Caki2 (cell line): ENCODE results near the gene PTPN5. TPM values are rescaled to one million over a fixed set of nuclear protein-coding genes. Genes with fewer than 3 reads are reported as not detected.

Source experiments
- DNase-seq: peaks from one replicate; pipeline ENCODE4 v3.0.0-alpha.2; 2015; ENCODE audit warnings: low read depth
- in situ Hi-C: cut with HindIII; loops from 2 replicates; pipeline ENCODE4 v1.10.0; 2016; ENCODE audit warnings: low sequenced_read_pairs, low pct_unique_long_range_greater_than_20kb, mixed read lengths
- total RNA-seq: library from RNA; depleted of rRNA; stranded (reverse); fragments of >200 nt; shearing (Covaris generic); gene quantifications from 2 replicates; pipeline ENCODE4 v1.2.3, GENCODE V29; 2014; ENCODE audit warnings: low replicate concordance

Gene PTPN5
- total RNA-seq, 1 experiment from 2014 or later: 0.10 TPM

DNA sequence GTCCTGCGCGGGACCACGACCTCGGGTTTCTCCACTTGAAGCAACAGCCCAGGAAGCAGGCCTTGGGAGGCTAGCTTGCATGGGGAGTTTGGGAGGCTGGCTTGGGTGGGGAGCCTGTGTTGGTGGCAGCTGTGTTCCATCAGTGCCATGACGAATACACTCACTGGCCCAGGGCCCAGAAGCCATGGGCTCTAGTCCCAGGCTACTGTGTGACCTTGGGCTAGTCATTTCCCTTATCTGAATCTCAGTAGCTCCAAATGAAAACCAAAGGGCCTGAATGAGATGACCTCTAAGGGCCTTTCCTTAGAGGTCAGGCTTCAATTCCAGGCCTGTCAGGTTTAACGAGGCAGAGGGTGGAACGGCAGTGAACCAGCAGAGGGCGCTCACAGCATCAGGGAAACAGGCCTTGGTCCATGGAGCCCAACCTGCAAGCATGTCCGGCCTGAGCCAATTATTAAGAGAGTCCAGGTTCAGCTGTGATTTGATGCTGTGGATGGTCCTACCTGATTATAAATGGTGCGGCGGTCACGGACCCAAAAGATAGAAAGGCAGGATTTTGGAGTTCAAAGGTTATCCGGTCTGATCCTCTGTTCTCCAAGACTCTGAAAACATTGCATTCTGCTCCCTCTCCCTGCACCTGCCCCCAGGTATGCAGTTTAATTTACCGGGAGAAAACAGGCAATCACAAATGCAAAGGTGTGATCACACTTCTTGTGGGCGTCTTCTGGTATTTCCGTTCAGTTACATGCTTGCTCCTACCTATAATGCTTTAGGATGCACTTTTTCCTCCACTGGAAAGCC lies 15.9 kb downstream of the PTPN5 start:
- in situ Hi-C loops: no loop called here
- DNase-seq: no peak

DNA sequence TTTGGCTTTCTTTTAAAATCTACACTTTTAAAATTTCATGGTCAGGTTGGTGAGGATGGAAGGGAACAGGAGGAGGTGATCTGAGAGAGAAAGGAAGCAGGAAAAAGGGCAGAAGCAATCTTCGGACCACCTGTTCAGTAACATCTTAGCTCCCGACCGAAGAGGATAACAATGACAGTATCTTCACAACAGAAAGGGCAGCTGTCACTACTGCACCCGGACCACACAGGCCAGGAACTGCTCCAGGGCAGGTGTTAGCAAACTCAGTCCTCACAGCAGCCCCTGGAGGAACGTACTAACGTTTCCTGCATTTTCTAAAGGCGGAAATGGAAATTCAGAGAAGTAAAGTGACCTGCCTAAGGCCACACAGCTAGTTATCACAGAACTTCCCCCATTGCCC lies 16.8 kb downstream of the PTPN5 start:
- no peak for DNase-seq
- in situ Hi-C loops: no loop called here

DNA sequence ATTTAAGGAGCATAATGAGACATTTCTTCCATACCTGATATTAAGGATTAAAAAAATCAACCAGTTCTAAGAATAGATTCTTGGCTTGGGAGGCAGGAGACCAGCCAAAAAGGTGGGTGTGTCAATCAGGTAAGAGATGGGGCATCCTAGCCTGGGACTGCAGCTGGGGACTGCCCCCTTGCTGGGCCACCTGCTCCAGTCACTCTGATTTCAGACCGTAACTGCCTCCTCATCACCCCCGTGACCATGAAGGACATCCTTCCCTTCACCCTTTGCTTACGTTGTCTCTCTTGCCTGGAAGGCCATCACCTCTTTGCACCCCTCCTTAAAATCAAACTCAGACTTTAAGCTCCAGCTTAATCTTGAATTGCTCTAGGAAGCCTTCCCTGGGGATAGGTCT lies 17.9 kb downstream of the PTPN5 start:
- no peak for DNase-seq
- in situ Hi-C loops: no loop called here

DNA sequence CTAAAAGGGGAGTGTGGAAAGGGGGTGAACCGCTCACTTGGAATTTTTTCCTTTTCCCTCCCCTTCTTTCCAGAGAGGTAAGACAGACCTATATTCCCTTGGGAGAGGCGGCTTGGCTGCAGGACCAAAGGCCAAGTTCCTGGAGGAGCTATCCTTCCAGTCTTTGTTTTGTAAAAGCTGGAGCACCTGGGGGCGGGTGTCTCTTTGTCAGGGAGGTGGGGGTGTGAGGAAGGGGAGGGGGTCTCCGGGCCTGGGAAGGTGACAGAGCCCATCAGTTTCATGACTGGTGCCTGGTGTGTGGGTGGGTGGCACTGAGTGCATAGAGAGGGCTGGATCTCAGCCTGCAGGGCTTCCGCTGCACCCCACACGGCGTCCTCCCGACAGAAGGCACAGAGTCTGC lies 18.5 kb downstream of the PTPN5 start:
- no peak for DNase-seq
- in situ Hi-C loops: no loop called here

DNA sequence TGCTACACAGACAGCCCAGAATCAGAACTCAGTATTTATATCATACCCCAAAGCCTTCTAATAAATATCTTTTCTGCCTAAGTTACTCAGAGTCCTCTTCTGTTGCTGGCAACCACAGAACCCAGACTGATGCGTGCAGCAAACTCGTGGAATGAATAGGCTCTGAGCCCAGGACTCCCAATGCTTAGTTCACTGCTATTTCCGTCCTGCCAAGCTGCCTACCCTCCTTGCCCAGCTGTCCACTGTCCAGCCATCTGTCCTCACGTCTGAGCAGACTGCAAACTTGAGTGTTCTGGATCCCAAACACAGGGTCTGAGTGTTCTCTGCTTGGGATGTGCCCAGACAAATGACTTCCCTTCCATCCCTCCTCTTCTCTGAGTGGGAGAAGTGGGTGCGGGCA lies 19.4 kb downstream of the PTPN5 start:
- in situ Hi-C loops: no loop called here
- DNase-seq: no peak

DNA sequence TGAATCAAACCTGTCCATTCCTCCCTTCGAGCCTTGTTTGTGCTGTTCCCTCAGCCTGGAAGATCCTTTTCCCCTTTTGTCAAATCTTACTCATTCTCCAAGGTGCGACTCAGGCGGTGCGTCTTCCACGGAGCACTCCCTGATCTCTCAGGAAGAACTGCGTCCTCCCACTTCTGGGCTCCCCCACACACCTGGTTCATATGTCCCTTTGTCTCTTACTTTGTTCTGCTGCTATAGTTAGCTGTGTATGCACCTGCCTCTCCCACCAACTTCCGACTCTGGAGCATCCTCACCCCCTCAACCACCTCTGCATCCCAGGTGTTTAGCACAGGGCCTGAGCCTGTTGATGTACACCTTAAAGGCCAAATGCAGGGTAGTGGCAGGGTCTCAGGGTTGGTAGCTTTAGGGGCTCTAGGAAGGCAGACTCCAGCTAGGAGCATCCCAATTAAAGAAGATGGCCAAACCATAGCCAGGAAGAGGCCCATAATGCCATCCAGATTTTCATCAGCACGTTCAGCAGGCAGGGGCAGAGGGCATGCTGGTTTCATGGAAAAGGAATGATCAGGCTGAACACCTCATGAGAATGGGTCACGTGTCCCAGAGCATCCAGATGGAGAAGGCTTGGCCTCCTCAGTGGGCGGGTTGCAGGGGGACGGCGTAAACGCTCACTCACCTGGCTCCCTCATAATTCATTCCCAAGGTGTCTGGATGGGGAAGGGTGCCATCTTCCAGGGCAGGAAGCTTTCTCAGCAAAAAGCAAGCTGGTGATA lies 20.1 kb downstream of the PTPN5 start:
- in situ Hi-C loops: no loop called here
- DNase-seq: no peak

DNA sequence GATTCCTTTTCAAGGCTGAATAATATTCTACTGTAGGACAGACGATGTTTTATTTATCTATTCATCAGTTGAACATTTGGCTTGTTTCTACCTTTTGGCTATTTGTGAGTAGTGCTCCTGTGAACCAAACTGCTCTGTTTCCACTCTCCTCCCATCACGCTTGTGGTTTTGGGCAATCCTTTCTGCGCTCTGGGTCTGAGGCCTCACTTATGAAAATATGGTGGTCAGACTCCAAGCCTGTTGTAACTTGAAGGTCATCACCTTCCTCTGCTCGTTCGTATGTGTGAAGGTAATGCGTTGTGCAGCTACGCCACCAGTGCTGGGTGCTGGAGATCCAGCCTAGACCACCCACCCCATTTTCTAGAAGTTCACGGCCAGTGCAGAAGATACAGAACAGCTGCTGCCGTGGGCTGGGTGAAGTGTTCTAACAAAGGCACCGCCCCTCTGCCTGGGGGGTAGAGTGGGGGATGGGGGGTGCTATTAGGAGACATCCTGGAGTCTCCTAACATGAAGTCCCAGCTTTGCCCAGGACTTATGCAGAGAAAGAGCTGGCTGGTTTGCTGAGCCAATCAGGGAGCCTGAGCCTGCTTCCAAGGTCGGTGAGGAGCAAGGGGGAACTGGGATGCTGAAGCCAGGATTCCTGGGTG lies 21.0 kb downstream of the PTPN5 start:
- in situ Hi-C loops: no loop called here

DNA sequence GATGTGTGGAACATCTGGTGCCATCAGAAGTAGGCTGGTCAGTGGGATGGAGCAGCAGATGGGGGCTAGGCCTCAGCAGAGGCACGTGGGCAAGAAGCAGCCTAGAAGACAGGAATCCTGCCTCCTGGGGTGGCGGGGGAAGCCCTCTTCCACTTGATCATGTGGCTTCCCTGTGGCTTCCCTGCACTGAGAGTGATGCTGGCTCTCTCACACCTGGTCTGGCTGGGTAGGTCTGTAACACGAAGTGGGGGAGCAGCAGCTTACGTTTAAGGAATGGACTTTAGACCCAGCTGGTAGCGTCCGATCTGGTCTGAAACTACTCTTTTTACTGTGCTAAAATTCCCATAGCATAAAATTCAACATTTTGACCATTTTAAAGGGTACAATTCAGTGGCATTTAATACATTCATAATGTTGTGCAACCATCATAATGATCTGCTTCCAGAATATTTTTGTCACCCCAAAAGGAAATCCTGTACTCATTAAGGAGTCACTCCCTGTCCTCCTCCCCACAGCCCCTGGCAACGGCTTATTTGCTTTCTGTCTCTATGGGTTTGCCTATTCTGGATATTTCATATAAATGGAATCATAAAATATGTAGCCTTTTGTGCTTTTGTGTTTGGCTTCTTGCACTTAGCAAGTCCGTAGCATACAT lies 21.7 kb downstream of the PTPN5 start:
- DNase-seq: no peak
- in situ Hi-C loops: no loop called here

More for the DNA sequence above, 21.0 kb downstream of the PTPN5 start:
- DNase-seq: no peak

DNA sequence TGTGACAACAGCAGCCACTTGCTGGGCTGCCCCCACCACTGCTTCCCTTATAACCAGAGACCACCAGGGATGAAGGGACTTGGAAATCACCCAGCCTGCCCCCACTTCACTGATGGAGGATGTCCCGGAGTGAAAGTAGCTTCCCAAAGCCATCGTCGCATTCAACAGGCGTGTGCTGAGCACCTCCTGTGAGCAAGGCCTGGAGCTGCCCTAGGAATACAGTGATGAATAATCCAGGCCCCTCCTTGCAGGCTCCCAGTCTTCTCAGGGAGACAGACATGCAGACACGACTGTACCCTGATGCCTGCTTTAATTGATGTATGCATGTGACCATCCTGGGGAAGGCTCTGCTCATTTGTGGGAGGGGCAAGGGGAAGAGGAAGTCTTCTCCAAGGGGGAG lies 22.6 kb downstream of the PTPN5 start:
- DNase-seq: no peak
- in situ Hi-C loops: no loop called here

DNA sequence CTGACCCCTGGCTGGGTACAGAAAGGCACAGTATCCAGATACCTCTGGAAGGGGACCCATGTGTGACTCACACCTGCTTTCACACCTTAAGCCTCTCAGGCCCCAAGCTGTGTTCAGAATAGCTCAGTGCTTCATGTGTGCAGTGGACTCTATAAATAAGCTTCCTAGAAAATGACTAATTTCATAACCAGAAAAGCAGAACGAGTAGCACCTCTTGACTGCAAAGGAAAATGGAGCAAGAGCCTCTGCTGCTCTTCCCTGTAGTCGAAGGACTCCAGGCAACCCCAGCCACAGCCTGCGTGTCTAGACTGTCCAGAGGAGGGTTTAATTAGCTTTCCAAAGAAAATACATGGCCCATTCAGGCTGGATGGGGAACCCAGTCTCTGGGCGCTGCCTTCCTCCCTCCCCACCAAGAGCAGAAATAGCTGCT lies 23.1 kb downstream of the PTPN5 start:
- in situ Hi-C loops: no loop called here
- DNase-seq: no peak

DNA sequence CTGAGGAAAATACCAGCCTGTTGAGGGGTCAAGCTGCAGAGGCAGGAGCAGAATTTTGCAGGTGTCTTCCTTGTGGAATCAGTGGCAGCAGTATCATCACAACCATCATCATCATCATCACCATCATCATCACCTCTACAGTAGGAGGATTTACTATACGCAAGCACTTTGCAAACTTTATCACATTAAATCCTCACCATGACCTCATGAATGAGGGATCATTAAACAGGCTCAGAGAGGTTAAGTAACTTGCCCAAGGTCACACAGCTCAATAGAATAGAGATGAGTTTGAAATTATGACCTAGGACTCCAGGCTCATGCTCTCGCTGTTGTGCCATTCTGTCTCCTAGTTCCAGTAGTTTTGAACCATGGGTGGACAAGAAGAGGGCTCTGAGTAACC lies 25.6 kb downstream of the PTPN5 start:
- in situ Hi-C loops: no loop called here
- DNase-seq: no peak

DNA sequence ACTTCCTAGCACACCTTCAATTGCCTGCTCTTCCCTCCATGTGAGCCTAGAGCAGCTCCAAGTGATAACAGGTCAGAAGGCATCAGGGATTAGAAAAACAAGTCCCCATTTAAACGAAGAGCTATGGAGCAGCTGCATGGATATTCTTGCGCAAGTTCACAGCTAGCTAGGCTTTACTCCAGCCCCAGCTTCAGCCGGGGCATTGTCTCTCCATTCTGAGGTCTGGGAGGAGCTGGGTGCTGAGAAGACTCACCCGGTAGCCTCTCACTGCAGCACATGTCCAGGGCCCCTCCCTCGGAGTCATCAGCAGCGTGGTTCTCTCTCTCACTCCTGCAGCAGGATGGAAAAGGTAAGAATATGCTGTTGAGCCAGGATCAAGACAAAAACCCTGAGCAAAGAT lies 26.0 kb downstream of the PTPN5 start:
- in situ Hi-C loops: no loop called here
- no peak for DNase-seq

DNA sequence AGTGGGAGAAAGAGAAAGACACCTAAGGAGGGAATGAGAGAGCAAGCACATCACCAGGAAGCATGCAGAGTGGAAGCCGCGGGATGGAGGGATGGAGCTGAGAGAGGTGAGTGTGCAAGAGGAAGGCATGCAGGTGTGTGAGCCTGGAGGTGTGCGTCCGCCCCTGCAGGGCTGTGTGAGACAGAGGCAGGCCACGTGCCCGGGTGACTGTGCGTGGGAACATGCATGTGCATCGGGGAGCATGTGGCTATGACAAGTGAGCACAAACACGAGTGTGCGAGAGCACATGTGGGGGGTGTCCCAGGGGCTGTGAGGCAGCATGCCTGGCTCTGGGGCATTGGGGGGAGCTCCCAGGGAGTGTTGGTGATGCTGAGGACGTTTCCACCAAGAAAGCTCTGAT lies 29.9 kb downstream of the PTPN5 start:
- DNase-seq: no peak
- in situ Hi-C loops: no loop called here

DNA sequence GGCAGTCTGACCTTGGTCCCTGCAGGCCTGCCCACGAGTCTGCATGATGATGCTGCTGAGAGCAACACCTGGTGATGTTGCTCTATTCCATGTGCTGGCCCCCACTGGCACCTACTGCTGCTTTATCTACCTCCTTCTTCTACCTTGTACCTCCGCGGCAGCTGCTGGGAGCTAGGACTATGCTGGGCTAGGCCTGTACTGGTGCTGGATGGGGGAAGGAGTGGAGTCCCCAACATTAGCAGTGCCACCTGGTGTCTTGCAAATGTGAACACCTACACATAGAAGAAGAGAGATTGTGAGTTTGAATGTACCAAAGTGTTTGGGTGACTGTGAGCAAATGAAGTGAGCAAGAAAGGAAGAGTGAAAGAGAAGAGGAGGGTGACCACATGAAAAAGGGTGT lies 30.5 kb downstream of the PTPN5 start:
- no peak for DNase-seq
- in situ Hi-C loops: no loop called here

DNA sequence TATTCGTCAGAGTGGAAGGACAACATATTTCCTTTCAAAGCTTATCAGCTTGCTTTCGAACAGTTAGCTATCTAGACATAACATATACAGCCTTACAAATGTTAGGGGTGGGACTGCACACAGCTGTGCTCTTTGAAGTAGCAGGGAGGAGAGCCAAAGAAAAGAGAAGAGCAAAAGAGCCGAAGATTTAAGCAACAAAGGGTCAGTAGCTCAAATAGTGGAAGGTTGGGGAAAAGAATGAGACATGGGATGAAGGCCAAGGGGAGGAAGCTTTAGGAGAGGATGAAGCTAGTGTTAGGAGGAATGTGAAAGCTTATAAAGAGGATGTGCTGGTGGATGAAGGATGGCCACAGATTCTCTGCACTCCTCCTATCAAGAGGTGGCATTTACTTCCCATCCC lies 33.8 kb downstream of the PTPN5 start:
- in situ Hi-C loops: no loop called here
- DNase-seq: no peak

DNA sequence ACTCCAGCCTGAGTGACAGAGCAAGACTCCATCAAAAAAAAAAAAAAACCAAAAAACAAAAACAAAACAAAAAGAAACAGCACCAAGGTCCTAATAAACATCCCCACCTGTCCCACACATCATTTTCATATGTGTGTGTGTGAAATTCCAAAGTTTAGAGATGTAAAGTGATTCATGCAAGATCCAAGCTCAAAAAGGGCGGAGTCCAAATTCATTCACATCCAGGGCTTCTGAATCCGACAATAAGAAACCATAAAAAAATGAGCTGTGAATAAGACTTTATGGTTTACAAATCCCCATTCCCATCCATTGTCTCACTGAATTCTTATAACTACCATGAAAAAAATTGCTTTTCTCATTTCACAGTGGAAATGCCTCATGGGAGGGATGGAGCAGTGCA lies 34.7 kb downstream of the PTPN5 start:
- in situ Hi-C loops: no loop called here

DNA sequence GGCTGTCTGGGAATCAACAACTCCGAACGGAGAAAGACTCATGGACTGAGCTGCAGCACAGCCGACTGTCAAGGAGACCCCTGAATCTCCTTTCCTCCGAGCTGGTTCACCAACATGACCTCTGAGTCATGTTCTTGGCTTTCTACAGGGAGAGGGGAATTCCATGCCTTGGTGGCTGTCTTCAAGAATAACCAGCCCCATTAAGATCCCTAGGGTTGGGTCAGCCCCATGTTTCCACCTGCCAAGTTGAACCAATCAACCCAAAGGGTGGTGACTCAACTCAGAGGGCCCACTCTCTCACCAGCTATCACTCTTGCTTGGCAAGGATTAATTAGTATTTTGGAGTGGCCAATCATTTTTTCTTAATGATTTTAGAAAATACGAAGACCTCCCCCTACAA lies 37.3 kb downstream of the PTPN5 start:
- peak; percentile 51 for DNase-seq
- in situ Hi-C loops: no loop called here

More for the DNA sequence above, 34.7 kb downstream of the PTPN5 start:
- no peak for DNase-seq

DNA sequence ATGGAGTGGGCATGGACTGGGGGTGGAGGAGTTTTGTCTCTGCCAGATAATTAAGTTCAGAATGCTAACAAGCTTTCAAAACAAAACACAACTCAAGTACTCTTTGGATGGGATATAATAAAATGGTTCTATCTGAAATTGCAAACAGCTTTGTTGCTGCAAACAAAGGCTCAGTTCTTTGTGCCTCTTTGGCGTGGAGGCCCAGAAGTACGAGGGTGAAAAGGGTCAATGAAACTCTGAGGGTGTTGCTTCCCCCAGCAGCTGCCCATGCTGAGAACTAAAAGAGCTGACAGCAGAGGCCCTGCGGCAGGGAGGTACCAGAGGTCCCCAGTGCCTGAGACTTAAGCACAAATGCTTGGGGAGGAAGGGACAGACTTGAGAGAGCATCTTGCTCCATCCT lies 39.1 kb downstream of the PTPN5 start:
- in situ Hi-C loops: no loop called here
- no peak for DNase-seq

DNA sequence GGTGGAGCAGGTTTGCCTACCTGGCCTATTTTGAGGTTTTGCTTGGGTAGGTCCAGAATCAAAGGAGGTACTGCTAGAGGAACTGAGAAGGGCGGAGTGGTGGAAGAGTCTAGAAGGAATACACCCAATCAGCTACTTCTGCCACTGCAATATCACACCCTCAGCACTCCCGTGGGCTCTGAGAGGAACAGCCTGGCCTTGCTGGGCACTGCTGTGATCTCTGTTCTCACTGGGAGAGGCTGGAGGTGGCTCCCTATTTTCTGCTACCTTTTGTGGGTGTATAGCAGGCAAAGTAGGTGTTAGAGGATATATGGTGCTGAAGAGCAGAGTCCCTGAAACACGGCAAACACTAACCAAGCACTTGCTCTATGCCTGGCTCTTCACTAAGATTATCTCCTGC lies 40.7 kb downstream of the PTPN5 start:
- DNase-seq: no peak
- in situ Hi-C loops: no loop called here
